Measurements from ENCODE around the gene ZCCHC2. TPM values are rescaled to one million over a fixed set of nuclear protein-coding genes. Genes with fewer than 3 reads are reported as not detected.

The ZCCHC2 gene
- total RNA-seq, 1 experiment from 2014 or later: 12.4 TPM

GRCh38 chr18:62587689-62588088 is 64.9 kb downstream of the ZCCHC2 start:
- no peak for DNase-seq
- H3K4me1 Mint-ChIP-seq: peaks cover 17 to 18% of the 10 kb centered on the region in 2 experiments
- H3K56ac ChIP-seq (ENCODE audit: insufficient read length, low read depth, low read length): no peak overlapping the region
- no peaks in the 10 kb centered on the region for H3K9me3 ChIP-seq (ENCODE audit: control insufficient read depth, low read depth, low read length)
- no peak overlapping the region for H3K14ac ChIP-seq (ENCODE audit: insufficient read depth, low read length)
- no peaks in the 10 kb centered on the region for H3K27me3 ChIP-seq (ENCODE audit: insufficient read depth, low read length)
- H2BK5ac ChIP-seq (ENCODE audit: insufficient read length, low read length): no peak overlapping the region
- H3T11ph ChIP-seq (ENCODE audit: low read length): no peak overlapping the region
- no peaks in the 10 kb centered on the region for H3K23me2 ChIP-seq (ENCODE audit: insufficient read length, low read depth, low read length, poor library complexity, severe bottlenecking)
- no peak overlapping the region for H3K4ac ChIP-seq (ENCODE audit: low read depth, low read length)
- no peak overlapping the region for H3K9ac ChIP-seq (ENCODE audit: extremely low read depth, insufficient read length, low read length)
- H3K9me3 Mint-ChIP-seq: peaks cover 7 to 13% of the 10 kb centered on the region in 2 experiments; a peak in 4 of 5 replicates
- no CpG with 5 or more reads among the region's 9 CpGs for WGBS (ENCODE audit: extremely low coverage, insufficient read length, low lambda C conversion rate)
- H4K5ac ChIP-seq (ENCODE audit: insufficient read length, low read depth, low read length): no peak overlapping the region
- H3K23ac ChIP-seq (ENCODE audit: insufficient read length, low read depth, low read length): no peak overlapping the region
- TF ChIP-seq, protein P1, sequence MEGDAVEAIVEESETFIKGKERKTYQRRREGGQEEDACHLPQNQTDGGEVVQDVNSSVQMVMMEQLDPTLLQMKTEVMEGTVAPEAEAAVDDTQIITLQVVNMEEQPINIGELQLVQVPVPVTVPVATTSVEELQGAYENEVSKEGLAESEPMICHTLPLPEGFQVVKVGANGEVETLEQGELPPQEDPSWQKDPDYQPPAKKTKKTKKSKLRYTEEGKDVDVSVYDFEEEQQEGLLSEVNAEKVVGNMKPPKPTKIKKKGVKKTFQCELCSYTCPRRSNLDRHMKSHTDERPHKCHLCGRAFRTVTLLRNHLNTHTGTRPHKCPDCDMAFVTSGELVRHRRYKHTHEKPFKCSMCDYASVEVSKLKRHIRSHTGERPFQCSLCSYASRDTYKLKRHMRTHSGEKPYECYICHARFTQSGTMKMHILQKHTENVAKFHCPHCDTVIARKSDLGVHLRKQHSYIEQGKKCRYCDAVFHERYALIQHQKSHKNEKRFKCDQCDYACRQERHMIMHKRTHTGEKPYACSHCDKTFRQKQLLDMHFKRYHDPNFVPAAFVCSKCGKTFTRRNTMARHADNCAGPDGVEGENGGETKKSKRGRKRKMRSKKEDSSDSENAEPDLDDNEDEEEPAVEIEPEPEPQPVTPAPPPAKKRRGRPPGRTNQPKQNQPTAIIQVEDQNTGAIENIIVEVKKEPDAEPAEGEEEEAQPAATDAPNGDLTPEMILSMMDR (conservative IDR thresholded peaks at IDR 0.05): no peak
- no peak overlapping the region for H2BK20ac ChIP-seq (ENCODE audit: low read depth, low read length, poor library complexity, severe bottlenecking)
- no peak overlapping the region for H3K4me2 ChIP-seq (ENCODE audit: insufficient read depth, insufficient read length, low read length)
- no peak overlapping the region for H4K8ac ChIP-seq (replicated peaks; ENCODE audit: insufficient read length, low read depth, low read length)
- no peak overlapping the region for H2BK12ac ChIP-seq (ENCODE audit: insufficient read length, low read depth, low read length)
- H3K27me3 Mint-ChIP-seq (ENCODE audit: low read depth): peaks cover 2% of the 10 kb centered on the region; the same call in 1 of the 2 replicates
- H3K79me2 ChIP-seq (ENCODE audit: insufficient read depth, low read length): no peaks in the 10 kb centered on the region
- no peak overlapping the region for H2BK120ac ChIP-seq (ENCODE audit: low read depth, low read length, poor library complexity, severe bottlenecking)
- H4K20me1 ChIP-seq (ENCODE audit: control insufficient read depth, insufficient read depth, insufficient read length): no peaks in the 10 kb centered on the region
- H4K91ac ChIP-seq (ENCODE audit: insufficient read length, low read depth, low read length): no peak overlapping the region
- H3K27ac Mint-ChIP-seq: no peak overlapping the region
- H3K79me1 ChIP-seq (ENCODE audit: insufficient read depth, low read depth, low read length, poor library complexity, severe bottlenecking): no peaks in the 10 kb centered on the region
- H3K4me3 Mint-ChIP-seq: no peak overlapping the region
- peaks cover 4 to 8% (median 4%) of the 10 kb centered on the region in 3 experiments; a peak in 5 of 7 replicates for H3K36me3 Mint-ChIP-seq (ENCODE audit: insufficient read depth in 1 of 3, low read depth in 3 of 3)
- no peak overlapping the region for H3K27ac ChIP-seq (ENCODE audit: insufficient read length, low read depth, low read length)
- no peak overlapping the region for H2AK5ac ChIP-seq (ENCODE audit: insufficient read length, low read length)
- no peak overlapping the region for H2AFZ ChIP-seq (ENCODE audit: low read length)
- no peak overlapping the region for H2BK15ac ChIP-seq (ENCODE audit: low read depth, low read length)
- peaks cover 2% of the 10 kb centered on the region; the same call in 1 of the 2 replicates for H3K4me1 ChIP-seq (ENCODE audit: insufficient read depth, low read length)
- no peak overlapping the region for H3K18ac ChIP-seq (ENCODE audit: insufficient read length, low read depth, low read length)

All from H9 (cell line).